A549 (cell line): ENCODE data around the gene PRPF8. TPM values are rescaled to one million over a fixed set of nuclear protein-coding genes. Genes with fewer than 3 reads are reported as not detected.

Experiments
- BHLHE40 ChIP-seq: IDR thresholded peaks from 2 replicates; pipeline ENCODE4 v1.6.1; 2012; ENCODE audit warnings: low read depth, low read length, inconsistent platforms
- CBX2 ChIP-seq: fragments of 200-600 bp; sonication (generic); IDR thresholded peaks from 2 replicates; pipeline ENCODE4 v1.6.1; 2016; ENCODE audit warnings: low read depth, mild to moderate bottlenecking, borderline replicate concordance
- CBX8 ChIP-seq: fragments of 200-600 bp; sonication (generic); IDR thresholded peaks from 2 replicates; pipeline ENCODE4 v1.6.1; 2016
- CHD2 ChIP-seq: fragments of 150-350 bp; IDR thresholded peaks from 2 replicates; pipeline ENCODE4 v1.6.1; 2014; ENCODE audit warnings: low read length; ENCODE audit not compliant: partially characterized antibody
- EHF ChIP-seq: fragments of 250-450 bp; sonication (Bioruptor Pico); IDR thresholded peaks from 2 replicates; pipeline ENCODE4 v1.5.0; 2020; ENCODE audit warnings: mild to moderate bottlenecking
- FOSL2 ChIP-seq, 2 experiments: fragments of 450-650 bp in 1 of 2; fragments of >200 bp in 1 of 2; sonication (Bioruptor Twin) in 1 of 2; formaldehyde crosslinking; IDR thresholded peaks; 2 replicates each; pipeline versions ENCODE4 v1.5.0 to v1.6.1; 2016 to 2020; ENCODE audit warnings: mild to moderate bottlenecking in 1 of 2, moderate library complexity in 1 of 2
- FOXS1 ChIP-seq: fragments of 250-450 bp; sonication (Bioruptor Pico); IDR thresholded peaks from 2 replicates; pipeline ENCODE4 v1.5.0; 2020; ENCODE audit warnings: mild to moderate bottlenecking, moderate library complexity
- HOXA7 ChIP-seq: fragments of 250-450 bp; sonication (Bioruptor Pico); IDR thresholded peaks from 2 replicates; pipeline ENCODE4 v1.5.0; 2020; ENCODE audit warnings: mild to moderate bottlenecking, moderate library complexity
- HOXB13 ChIP-seq: fragments of 250-450 bp; sonication (Bioruptor Pico); IDR thresholded peaks from 2 replicates; pipeline ENCODE4 v1.5.0; 2020; ENCODE audit warnings: low read depth, mild to moderate bottlenecking, moderate library complexity
- JUN ChIP-seq, 2 experiments: fragments of >200 bp; sonication (Bioruptor Twin); formaldehyde crosslinking; IDR thresholded peaks; 2 replicates in 1 of 2; 3 replicates in 1 of 2; pipeline ENCODE4 v1.6.1; 2016 to 2017
- KDM1A ChIP-seq: fragments of 200-600 bp; sonication (generic); IDR thresholded peaks from 2 replicates; pipeline ENCODE4 v1.6.1; 2016; ENCODE audit warnings: low read depth, mild to moderate bottlenecking
- KDM5A ChIP-seq: fragments of 200-600 bp; sonication (generic); IDR thresholded peaks from 2 replicates; pipeline ENCODE4 v1.6.1; 2016; ENCODE audit warnings: antibody characterized with exemption, mild to moderate bottlenecking
- MYC ChIP-seq: IDR thresholded peaks from 2 replicates; pipeline ENCODE4 v1.6.1; 2012; ENCODE audit warnings: mild to moderate bottlenecking, inconsistent platforms, low read length, improper control_type of control experiment, borderline replicate concordance
- NFE2L2 ChIP-seq: fragments of 150-350 bp; conservative IDR thresholded peaks from 2 replicates; pipeline ENCODE4 v1.6.1; 2014; ENCODE audit warnings: low read length
- NPAS2 ChIP-seq: fragments of 250-450 bp; sonication (Bioruptor Pico); IDR thresholded peaks from 2 replicates; pipeline ENCODE4 v1.8.0; 2022; ENCODE audit warnings: mild to moderate bottlenecking, moderate library complexity, borderline replicate concordance
- NR3C1 ChIP-seq: fragments of >200 bp; sonication (Bioruptor Twin); formaldehyde crosslinking; IDR thresholded peaks from 3 replicates; pipeline ENCODE4 v1.6.1; 2017
- PHF8 ChIP-seq: fragments of 200-600 bp; sonication (generic); IDR thresholded peaks from 2 replicates; pipeline ENCODE4 v1.6.1; 2016; ENCODE audit warnings: low read depth, mild to moderate bottlenecking, antibody characterized with exemption, moderate library complexity, borderline replicate concordance
- POLR2A ChIP-seq: IDR thresholded peaks from 2 replicates; pipeline ENCODE4 v1.6.1; 2012; ENCODE audit warnings: mild to moderate bottlenecking, low read length
- SMC3 ChIP-seq: fragments of >200 bp; sonication (Bioruptor Twin); formaldehyde crosslinking; IDR thresholded peaks from 3 replicates; pipeline ENCODE4 v1.6.1; 2018; ENCODE audit warnings: inconsistent platforms
- TP53 ChIP-seq: fragments of 250-450 bp; sonication (Bioruptor Pico); IDR thresholded peaks from 2 replicates; pipeline ENCODE4 v1.5.0; 2021; ENCODE audit warnings: mild to moderate bottlenecking, moderate library complexity
- ZC3H11A ChIP-seq: fragments of 450-650 bp; IDR thresholded peaks from 2 replicates; pipeline ENCODE4 v1.6.1; 2014; ENCODE audit warnings: antibody characterized with exemption, mild to moderate bottlenecking
- ZNF302 ChIP-seq: fragments of 250-450 bp; sonication (Bioruptor Pico); IDR thresholded peaks from 2 replicates; pipeline ENCODE4 v1.9.0; 2021; ENCODE audit warnings: inconsistent platforms, mild to moderate bottlenecking, moderate library complexity
- polyA plus RNA-seq, 4 experiments: library from polyadenylated mRNA; depleted of rRNA in 3 of 4; stranded (reverse); fragments of >200 nt; fragmentation: RNase III in 1 of 4; extraction: RNeasy Plus Mini Kit Qiagen cat#74134 plus additional on column Dnase treatment in 1 of 4; gene quantifications; 2 replicates in 3 of 4; 3 replicates in 1 of 4; pipeline ENCODE4 v1.2.3, GENCODE V29; 2011 to 2017
- TF ChIP-seq, protein P1 (sequence below): fragments of 250-450 bp; sonication (Bioruptor Pico); IDR thresholded peaks from 2 replicates; pipeline ENCODE4 v1.5.0; 2020; ENCODE audit warnings: low read depth, mild to moderate bottlenecking, moderate library complexity
- TF ChIP-seq, protein P2 (sequence below): IDR thresholded peaks from 2 replicates; pipeline ENCODE4 v1.6.1; 2012
- TF ChIP-seq, protein P3 (sequence below): fragments of 450-650 bp; IDR thresholded peaks from 2 replicates; pipeline ENCODE4 v1.6.1; 2014; ENCODE audit warnings: antibody characterized with exemption
- TF ChIP-seq, protein P4 (sequence below): IDR thresholded peaks from 2 replicates; pipeline ENCODE4 v1.6.1; 2012; ENCODE audit warnings: low read depth, borderline replicate concordance
- TF ChIP-seq, protein P5 (sequence below): fragments of 200-600 bp; sonication (generic); IDR thresholded peaks from 2 replicates; pipeline ENCODE4 v1.6.1; 2016; ENCODE audit warnings: antibody characterized with exemption, mild to moderate bottlenecking, moderate library complexity
- TF ChIP-seq, protein P6 (sequence below): fragments of 150-350 bp; IDR thresholded peaks from 2 replicates; pipeline ENCODE4 v1.6.1; 2014; ENCODE audit warnings: low read depth, mild to moderate bottlenecking, low read length
- TF ChIP-seq, protein P7 (sequence below): fragments of >200 bp; sonication (Bioruptor Twin); formaldehyde crosslinking; IDR thresholded peaks from 3 replicates; pipeline ENCODE4 v1.6.1; 2016
- TF ChIP-seq, protein P8 (sequence below): fragments of >200 bp; sonication (Bioruptor Twin); formaldehyde crosslinking; IDR thresholded peaks from 2 replicates; pipeline ENCODE4 v1.6.1; 2016
- TF ChIP-seq, protein P9 (sequence below): fragments of 250-450 bp; sonication (Bioruptor Pico); IDR thresholded peaks from 2 replicates; pipeline ENCODE4 v1.5.0; 2021; ENCODE audit warnings: mild to moderate bottlenecking, moderate library complexity, borderline replicate concordance

The PRPF8 gene
- polyA plus RNA-seq, 2 of the 4 experiments (the other 2 are of a cell fraction), result 234 to 263 TPM

DNA sequence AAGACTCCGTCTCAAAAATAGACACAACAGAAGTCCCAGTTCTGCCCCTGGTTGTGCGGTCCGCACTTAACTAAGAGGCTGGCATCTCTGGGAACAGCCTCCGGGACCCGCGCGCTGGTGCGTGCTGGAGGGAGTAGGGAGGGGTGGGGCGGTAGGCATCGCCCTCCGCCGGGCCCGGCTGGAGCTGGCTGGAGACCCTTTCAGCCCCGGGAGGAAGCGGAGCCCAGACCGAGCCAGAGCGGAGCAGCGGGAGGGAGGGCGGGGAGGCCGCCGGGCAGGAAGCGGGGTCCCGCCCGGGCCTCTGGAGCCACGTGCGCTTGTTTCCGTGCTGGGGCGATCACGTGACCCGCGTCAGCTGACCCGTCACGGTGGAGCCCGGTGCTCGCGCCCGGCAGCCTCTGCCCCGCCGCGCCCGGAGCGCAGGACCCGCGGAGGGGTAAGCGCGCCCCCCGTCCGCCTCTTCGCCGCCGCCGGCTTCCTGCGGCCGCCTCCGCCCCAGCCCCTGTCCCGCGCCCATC is 39.7 kb upstream of the PRPF8 start, which contains the start of gene WDR81 (continued):
- TF ChIP-seq, protein P1, sequence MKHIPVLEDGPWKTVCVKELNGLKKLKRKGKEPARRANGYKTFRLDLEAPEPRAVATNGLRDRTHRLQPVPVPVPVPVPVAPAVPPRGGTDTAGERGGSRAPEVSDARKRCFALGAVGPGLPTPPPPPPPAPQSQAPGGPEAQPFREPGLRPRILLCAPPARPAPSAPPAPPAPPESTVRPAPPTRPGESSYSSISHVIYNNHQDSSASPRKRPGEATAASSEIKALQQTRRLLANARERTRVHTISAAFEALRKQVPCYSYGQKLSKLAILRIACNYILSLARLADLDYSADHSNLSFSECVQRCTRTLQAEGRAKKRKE (CRISPR knock-in tag), result no peak
- TF ChIP-seq, protein P2, sequence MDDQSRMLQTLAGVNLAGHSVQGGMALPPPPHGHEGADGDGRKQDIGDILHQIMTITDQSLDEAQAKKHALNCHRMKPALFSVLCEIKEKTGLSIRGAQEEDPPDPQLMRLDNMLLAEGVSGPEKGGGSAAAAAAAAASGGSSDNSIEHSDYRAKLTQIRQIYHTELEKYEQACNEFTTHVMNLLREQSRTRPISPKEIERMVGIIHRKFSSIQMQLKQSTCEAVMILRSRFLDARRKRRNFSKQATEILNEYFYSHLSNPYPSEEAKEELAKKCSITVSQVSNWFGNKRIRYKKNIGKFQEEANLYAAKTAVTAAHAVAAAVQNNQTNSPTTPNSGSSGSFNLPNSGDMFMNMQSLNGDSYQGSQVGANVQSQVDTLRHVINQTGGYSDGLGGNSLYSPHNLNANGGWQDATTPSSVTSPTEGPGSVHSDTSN, result no peak; the same call in 1 of the 2 replicates
- TF ChIP-seq FOSL2 (IDR thresholded peaks at IDR 0.05) (no peak), FOSL2 (CRISPR knock-in tag; IDR thresholded peaks at IDR 0.05) (peak; percentile 16; the same call in 1 of the 2 replicates), ZC3H11A (no peak), KDM1A (no peak), EHF (CRISPR knock-in tag) (no peak), NFE2L2 (no peak), HOXB13 (CRISPR knock-in tag) (no peak), ZNF302 (no peak), NPAS2 (CRISPR knock-in tag) (no peak; the same call in 1 of the 2 replicates), KDM5A (no peak; the same call in 1 of the 2 replicates), PHF8 (0 out of 2 replicates have a peak, but pooled peaks have one; percentile 49), FOXS1 (CRISPR knock-in tag) (0 out of 2 replicates have a peak, but pooled peaks have one; percentile 30), BHLHE40 (peak; percentile 66), NR3C1 (no peak), CHD2 (no peak), CBX8 (no peak), POLR2A (peak; percentile 58), SMC3 (peak; percentile 18; the same call in 1 of the 3 replicates), TP53 (no peak), MYC (peak; percentile 89), JUN (IDR thresholded peaks at IDR 0.05) (peak; percentile 75 to 91), CBX2 (no peak), HOXA7 (CRISPR knock-in tag) (no peak)
- TF ChIP-seq, protein P3, sequence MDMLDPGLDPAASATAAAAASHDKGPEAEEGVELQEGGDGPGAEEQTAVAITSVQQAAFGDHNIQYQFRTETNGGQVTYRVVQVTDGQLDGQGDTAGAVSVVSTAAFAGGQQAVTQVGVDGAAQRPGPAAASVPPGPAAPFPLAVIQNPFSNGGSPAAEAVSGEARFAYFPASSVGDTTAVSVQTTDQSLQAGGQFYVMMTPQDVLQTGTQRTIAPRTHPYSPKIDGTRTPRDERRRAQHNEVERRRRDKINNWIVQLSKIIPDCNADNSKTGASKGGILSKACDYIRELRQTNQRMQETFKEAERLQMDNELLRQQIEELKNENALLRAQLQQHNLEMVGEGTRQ, result peak; percentile 99
- TF ChIP-seq, protein P4, sequence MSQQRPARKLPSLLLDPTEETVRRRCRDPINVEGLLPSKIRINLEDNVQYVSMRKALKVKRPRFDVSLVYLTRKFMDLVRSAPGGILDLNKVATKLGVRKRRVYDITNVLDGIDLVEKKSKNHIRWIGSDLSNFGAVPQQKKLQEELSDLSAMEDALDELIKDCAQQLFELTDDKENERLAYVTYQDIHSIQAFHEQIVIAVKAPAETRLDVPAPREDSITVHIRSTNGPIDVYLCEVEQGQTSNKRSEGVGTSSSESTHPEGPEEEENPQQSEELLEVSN, result peak; percentile 93
- TF ChIP-seq, protein P5, sequence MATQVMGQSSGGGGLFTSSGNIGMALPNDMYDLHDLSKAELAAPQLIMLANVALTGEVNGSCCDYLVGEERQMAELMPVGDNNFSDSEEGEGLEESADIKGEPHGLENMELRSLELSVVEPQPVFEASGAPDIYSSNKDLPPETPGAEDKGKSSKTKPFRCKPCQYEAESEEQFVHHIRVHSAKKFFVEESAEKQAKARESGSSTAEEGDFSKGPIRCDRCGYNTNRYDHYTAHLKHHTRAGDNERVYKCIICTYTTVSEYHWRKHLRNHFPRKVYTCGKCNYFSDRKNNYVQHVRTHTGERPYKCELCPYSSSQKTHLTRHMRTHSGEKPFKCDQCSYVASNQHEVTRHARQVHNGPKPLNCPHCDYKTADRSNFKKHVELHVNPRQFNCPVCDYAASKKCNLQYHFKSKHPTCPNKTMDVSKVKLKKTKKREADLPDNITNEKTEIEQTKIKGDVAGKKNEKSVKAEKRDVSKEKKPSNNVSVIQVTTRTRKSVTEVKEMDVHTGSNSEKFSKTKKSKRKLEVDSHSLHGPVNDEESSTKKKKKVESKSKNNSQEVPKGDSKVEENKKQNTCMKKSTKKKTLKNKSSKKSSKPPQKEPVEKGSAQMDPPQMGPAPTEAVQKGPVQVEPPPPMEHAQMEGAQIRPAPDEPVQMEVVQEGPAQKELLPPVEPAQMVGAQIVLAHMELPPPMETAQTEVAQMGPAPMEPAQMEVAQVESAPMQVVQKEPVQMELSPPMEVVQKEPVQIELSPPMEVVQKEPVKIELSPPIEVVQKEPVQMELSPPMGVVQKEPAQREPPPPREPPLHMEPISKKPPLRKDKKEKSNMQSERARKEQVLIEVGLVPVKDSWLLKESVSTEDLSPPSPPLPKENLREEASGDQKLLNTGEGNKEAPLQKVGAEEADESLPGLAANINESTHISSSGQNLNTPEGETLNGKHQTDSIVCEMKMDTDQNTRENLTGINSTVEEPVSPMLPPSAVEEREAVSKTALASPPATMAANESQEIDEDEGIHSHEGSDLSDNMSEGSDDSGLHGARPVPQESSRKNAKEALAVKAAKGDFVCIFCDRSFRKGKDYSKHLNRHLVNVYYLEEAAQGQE, result no peak
- TF ChIP-seq, protein P6, sequence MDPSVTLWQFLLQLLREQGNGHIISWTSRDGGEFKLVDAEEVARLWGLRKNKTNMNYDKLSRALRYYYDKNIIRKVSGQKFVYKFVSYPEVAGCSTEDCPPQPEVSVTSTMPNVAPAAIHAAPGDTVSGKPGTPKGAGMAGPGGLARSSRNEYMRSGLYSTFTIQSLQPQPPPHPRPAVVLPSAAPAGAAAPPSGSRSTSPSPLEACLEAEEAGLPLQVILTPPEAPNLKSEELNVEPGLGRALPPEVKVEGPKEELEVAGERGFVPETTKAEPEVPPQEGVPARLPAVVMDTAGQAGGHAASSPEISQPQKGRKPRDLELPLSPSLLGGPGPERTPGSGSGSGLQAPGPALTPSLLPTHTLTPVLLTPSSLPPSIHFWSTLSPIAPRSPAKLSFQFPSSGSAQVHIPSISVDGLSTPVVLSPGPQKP, result no peak
- TF ChIP-seq, protein P7, sequence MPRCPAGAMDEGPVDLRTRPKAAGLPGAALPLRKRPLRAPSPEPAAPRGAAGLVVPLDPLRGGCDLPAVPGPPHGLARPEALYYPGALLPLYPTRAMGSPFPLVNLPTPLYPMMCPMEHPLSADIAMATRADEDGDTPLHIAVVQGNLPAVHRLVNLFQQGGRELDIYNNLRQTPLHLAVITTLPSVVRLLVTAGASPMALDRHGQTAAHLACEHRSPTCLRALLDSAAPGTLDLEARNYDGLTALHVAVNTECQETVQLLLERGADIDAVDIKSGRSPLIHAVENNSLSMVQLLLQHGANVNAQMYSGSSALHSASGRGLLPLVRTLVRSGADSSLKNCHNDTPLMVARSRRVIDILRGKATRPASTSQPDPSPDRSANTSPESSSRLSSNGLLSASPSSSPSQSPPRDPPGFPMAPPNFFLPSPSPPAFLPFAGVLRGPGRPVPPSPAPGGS, result no peak
- TF ChIP-seq, protein P8, sequence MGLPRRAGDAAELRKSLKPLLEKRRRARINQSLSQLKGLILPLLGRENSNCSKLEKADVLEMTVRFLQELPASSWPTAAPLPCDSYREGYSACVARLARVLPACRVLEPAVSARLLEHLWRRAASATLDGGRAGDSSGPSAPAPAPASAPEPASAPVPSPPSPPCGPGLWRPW, result no peak
- TF ChIP-seq, protein P9, sequence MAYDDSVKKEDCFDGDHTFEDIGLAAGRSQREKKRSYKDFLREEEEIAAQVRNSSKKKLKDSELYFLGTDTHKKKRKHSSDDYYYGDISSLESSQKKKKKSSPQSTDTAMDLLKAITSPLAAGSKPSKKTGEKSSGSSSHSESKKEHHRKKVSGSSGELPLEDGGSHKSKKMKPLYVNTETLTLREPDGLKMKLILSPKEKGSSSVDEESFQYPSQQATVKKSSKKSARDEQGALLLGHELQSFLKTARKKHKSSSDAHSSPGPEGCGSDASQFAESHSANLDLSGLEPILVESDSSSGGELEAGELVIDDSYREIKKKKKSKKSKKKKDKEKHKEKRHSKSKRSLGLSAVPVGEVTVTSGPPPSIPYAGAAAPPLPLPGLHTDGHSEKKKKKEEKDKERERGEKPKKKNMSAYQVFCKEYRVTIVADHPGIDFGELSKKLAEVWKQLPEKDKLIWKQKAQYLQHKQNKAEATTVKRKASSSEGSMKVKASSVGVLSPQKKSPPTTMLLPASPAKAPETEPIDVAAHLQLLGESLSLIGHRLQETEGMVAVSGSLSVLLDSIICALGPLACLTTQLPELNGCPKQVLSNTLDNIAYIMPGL (CRISPR knock-in tag), result no peak
